Lower leg skin (tissue), 4 donors: Measurements from ENCODE around the gene GNB1. TPM values are rescaled to one million over a fixed set of nuclear protein-coding genes. Genes with fewer than 3 reads are reported as not detected.
A peak's percentile ranks its signal among the peaks of the same experiment; 100 is the strongest.

Source experiments
- DNase-seq, 2 donors: peaks; one replicate each; pipeline ENCODE4 v3.0.0-alpha.2; 2019; ENCODE audit warnings: low spot score in 2 of 2
- H3K4me3 ChIP-seq: fragments of 200-600 bp; sonication (generic); 2 replicates; pipeline ENCODE4 v1.5.1; 2017; ENCODE audit warnings: mild to moderate bottlenecking, low read depth; ENCODE audit not compliant: poor library complexity, severe bottlenecking
- POLR2A ChIP-seq, 2 donors: fragments of 450-650 bp; IDR thresholded peaks; one replicate each; pipeline ENCODE4 v1.6.1; 2016 to 2017; ENCODE audit warnings: antibody characterized with exemption in 2 of 2, mild to moderate bottlenecking in 1 of 2, moderate library complexity in 1 of 2
- WGBS, 2 donors: methylation state at CpG; one replicate each; pipeline ENCODE4 v1.1.5; 2018; 5-methylcytosine and 5-hydroxymethylcytosine counted together
- intact Hi-C: fragments of 100-400 bp; cut with DNase I; formaldehyde crosslinking; loops from one replicate; pipeline ENCODE4 v1.15.0; 2023; ENCODE audit warnings: low total_unique reads
- total RNA-seq, 4 donors: library from RNA; depleted of rRNA; stranded (reverse); fragments of >200 nt; gene quantifications; one replicate each; pipeline ENCODE4 v1.1.0, GENCODE V29; 2016
- TF ChIP-seq, protein P1 (sequence below), 3 donors: fragments of 450-650 bp; IDR thresholded peaks; one replicate each; pipeline ENCODE4 v1.5.1; 2016; ENCODE audit warnings: antibody characterized with exemption in 3 of 3, mild to moderate bottlenecking in 3 of 3, moderate library complexity in 2 of 3

Gene GNB1
- total RNA-seq: 100 to 1,000 TPM; 103 to 141 (median 123) TPM

DNA sequence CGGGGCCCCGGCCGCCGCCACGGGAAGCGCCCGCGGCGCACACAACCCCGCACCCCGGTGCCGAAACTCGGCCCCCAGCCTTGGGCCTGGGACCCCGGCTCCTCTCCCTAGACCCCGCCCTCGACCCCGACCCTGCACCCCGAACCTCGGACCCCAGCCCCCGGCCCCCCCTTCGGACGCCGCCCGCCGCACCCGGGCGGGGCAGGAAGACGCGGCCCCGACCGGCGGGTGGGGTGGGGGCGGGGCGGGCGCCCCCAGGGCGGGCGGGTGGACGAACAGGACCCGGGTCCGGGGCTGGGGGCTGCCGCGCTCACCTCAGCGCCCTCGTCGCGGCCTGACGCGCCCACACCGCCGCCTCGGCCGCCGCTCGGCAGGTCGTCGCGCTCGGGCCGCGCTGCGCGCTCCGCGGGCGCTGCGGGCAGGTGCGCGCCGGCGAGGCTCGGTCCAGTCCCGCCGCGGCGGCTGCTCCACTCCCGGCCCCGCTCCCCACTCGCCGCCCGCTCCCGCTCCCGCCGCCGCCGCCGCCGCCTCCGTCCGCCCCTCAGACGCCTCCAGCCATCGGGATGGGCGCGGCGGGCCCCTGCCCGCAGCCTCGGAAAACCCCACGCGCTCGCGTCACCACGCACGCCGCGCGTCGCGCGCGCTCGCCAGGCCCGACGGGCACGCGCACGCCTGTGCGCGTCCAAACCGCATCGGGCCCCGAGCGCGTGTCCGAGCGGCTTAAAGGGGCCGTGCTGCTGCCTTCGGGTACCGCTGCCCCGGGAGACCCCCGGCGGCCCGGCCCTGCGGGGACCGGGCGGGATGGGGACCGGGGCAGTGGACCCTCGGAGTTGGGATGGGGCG is at the start of gene GNB1:
Gene GNB1 (minus strand): TSS at position 582 of the 843 bp plus-strand sequence. CDS start 65,634 bp downstream, outside the sequence.
- DNase-seq: peak; percentile 78 to 96
- 1% methylated on average over 30 to 69 of the region's 137 CpGs for WGBS, 2 donors
- peak in 1 of 2 donors; percentile 19 for TF ChIP-seq POLR2A (IDR thresholded peaks at IDR 0.05)
- TF ChIP-seq, protein P1, sequence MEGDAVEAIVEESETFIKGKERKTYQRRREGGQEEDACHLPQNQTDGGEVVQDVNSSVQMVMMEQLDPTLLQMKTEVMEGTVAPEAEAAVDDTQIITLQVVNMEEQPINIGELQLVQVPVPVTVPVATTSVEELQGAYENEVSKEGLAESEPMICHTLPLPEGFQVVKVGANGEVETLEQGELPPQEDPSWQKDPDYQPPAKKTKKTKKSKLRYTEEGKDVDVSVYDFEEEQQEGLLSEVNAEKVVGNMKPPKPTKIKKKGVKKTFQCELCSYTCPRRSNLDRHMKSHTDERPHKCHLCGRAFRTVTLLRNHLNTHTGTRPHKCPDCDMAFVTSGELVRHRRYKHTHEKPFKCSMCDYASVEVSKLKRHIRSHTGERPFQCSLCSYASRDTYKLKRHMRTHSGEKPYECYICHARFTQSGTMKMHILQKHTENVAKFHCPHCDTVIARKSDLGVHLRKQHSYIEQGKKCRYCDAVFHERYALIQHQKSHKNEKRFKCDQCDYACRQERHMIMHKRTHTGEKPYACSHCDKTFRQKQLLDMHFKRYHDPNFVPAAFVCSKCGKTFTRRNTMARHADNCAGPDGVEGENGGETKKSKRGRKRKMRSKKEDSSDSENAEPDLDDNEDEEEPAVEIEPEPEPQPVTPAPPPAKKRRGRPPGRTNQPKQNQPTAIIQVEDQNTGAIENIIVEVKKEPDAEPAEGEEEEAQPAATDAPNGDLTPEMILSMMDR (IDR thresholded peaks at IDR 0.05): no peak
- peak within 1 kb of the TSS; percentile 72 for H3K4me3 ChIP-seq
- intact Hi-C loops: loop anchor here (10.0 kb wide), 1 partner anchor 106 kb away; no protein-coding TSS in a partner anchor

DNA sequence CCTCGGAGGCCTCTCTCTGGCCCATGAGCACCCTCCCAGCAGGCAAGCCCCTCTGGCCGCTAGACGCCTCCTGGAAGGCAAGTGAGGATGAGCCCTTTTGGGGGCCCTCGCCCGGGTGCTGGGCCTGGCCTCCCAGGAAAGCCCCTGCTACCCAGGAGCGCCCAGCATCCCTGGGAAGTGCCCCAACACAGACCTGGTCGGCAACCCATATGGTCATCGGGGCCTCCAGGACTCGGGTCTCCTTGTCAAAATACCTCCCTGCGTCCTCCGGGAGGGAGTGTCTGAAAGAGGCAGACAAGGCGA is 49.2 kb upstream of the GNB1 start:
- intact Hi-C loops: no loop called here
- no peak overlapping the region for H3K4me3 ChIP-seq
- WGBS, 2 donors: 87 to 92% methylated on average over 7 to 12 of the region's 12 CpGs
- no peak for DNase-seq
- TF ChIP-seq POLR2A (IDR thresholded peaks at IDR 0.05): no peak
- TF ChIP-seq, protein P1 (IDR thresholded peaks at IDR 0.05): no peak

DNA sequence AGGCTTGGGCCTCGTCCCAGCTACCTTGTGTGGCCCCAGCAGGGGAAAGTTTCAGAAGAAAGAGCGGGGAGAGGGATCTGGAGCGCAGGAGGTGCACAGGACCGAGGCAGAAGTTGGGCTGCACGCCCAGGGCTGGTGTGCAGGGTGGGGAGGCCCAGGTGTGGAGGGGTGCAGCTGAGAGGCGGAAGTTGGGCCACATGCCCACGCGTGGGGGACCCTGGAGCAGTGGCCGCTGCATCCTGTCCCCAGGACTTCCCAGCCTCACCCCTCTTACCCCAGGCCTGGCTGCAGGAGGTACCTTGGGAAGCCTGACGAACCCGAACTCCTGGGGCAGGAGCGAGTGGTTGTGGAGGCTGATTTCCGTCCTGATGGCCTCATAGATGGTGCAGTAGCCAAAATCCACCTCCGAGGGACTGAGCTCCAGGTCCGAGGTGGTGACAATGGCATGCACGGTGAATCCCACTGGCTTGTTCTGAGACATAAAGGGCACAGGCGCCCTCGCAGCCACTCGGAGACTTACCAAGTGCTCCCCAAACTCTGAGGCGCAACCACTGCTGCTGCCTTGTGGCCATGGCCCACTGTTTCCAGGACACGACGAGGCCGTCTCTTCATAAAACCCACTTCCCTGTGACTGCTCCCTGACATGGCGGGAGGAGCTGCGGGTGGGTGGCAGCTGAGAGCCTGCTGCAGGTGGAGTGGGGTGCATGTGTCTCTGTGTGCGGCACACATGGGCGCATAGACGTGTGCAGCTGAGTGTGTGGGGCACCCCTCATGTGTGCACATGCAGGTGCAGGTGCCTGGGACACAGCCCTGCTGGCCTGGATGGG is 48.6 kb upstream of the GNB1 start:
- TF ChIP-seq, protein P1 (IDR thresholded peaks at IDR 0.05): no peak
- no peak for TF ChIP-seq POLR2A (IDR thresholded peaks at IDR 0.05)
- intact Hi-C loops: no loop called here
- 88 to 90% methylated on average over 22 to 26 of the region's 28 CpGs for WGBS, 2 donors
- DNase-seq: no peak
- no peak overlapping the region for H3K4me3 ChIP-seq

DNA sequence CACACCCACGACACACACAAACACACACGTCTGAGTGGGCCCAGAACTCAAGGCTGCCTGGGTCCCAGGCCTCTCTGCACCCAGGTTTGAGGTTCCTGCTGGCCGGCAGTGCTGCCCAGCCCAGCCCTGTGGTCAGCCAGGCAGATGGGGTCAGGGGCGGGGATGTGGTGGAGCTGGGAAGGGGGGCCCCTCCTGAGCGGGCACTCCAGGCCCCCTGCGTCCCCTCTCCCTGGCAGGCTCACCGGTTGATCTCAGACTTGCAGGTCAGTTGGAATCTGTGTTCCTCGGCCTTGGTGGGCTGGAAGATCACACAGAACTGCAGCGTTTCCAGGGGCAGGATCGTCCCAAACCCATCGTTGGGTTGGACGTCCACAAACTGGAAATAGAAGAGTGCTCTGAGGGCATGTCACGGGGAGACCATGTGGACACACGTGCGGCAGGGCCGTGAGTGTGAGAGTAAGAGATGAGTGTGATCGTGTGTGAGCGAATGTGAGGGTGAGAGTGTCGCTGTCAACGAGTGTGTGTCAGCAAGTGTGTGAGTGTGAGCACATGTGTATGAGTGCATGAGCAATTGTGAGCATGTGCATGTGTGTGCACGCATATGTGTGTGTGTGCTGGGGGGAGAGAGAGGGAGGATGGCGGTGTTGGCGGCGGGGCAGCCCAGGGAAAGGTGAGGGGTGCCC is 47.9 kb upstream of the GNB1 start:
- 82 to 85% methylated on average over 22 to 24 of the region's 24 CpGs for WGBS, 2 donors
- intact Hi-C loops: no loop called here
- DNase-seq: no peak
- no peak overlapping the region for H3K4me3 ChIP-seq
- TF ChIP-seq, protein P1 (IDR thresholded peaks at IDR 0.05): no peak
- no peak for TF ChIP-seq POLR2A (IDR thresholded peaks at IDR 0.05)

DNA sequence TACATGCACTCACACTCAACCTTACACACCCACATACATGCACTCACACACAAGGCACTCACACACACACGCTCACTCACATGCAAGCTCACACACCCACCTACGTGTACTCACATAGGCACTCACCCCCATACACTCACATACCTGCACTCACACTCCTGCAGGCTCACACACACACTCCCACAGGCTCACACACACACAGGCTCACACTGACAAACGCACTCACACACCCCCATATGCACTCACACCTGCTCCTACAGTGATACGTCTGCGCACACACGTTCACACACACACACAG is 47.3 kb upstream of the GNB1 start:
- H3K4me3 ChIP-seq: no peak overlapping the region
- no peak for TF ChIP-seq POLR2A (IDR thresholded peaks at IDR 0.05)
- TF ChIP-seq, protein P1 (IDR thresholded peaks at IDR 0.05): no peak
- DNase-seq: no peak
- WGBS, 2 donors: 71 to 77% methylated on average over 6 of the region's 6 CpGs
- intact Hi-C loops: no loop called here
